K562 (cell line): Measurements from ENCODE around the gene GTPBP6. TPM values are rescaled to one million over a fixed set of nuclear protein-coding genes. Genes with fewer than 3 reads are reported as not detected.
A peak's percentile ranks its signal among the peaks of the same experiment; 100 is the strongest.

ENCODE experiments used
- ARID2 ChIP-seq: fragments of 450-650 bp; IDR thresholded peaks from 2 replicates; pipeline ENCODE4 v1.6.1; 2017; ENCODE audit warnings: antibody characterized with exemption, mild to moderate bottlenecking
- BCOR ChIP-seq: fragments of 450-650 bp; IDR thresholded peaks from 2 replicates; pipeline ENCODE4 v1.6.1; 2016
- GTF2A2 ChIP-seq: IDR thresholded peaks from 2 replicates; pipeline ENCODE4 v1.6.1; 2016; ENCODE audit warnings: mild to moderate bottlenecking, missing genetic modification characterization, missing compliant biosample characterization
- ILF3 ChIP-seq: fragments of 450-650 bp; IDR thresholded peaks from 2 replicates; pipeline ENCODE4 v1.6.1; 2018; ENCODE audit warnings: antibody characterized with exemption, mild to moderate bottlenecking, moderate library complexity, borderline replicate concordance
- L3MBTL2 ChIP-seq: fragments of 450-650 bp; IDR thresholded peaks from 2 replicates; pipeline ENCODE4 v1.6.1; 2016; ENCODE audit warnings: mild to moderate bottlenecking, moderate library complexity
- MYBL2 ChIP-seq, 2 experiments: fragments of 450-650 bp in 1 of 2; sonication (generic) in 1 of 2; formaldehyde crosslinking in 1 of 2; IDR thresholded peaks; 2 replicates each; pipeline versions ENCODE4 v1.6.1 to v1.8.1; 2017 to 2022; ENCODE audit warnings: borderline replicate concordance in 1 of 2, inconsistent platforms in 1 of 2, low read depth in 1 of 2, mild to moderate bottlenecking in 1 of 2, missing genetic modification reagents in 1 of 2, moderate library complexity in 1 of 2
- PCBP1 ChIP-seq: fragments of 200-400 bp; formaldehyde crosslinking; IDR thresholded peaks from 2 replicates; pipeline ENCODE4 v1.6.1; 2018; ENCODE audit warnings: mild to moderate bottlenecking, low read depth, low read length; ENCODE audit not compliant: poor library complexity, severe bottlenecking
- POU5F1 ChIP-seq: fragments of 150-350 bp; IDR thresholded peaks from 2 replicates; pipeline ENCODE4 v1.6.1; 2014; ENCODE audit warnings: borderline replicate concordance, low read length, low read depth, mild to moderate bottlenecking; ENCODE audit not compliant: partially characterized antibody
- RBBP5 ChIP-seq: fragments of 200-600 bp; sonication (generic); IDR thresholded peaks from 2 replicates; pipeline ENCODE4 v1.6.1; 2012; ENCODE audit warnings: borderline replicate concordance, mild to moderate bottlenecking, low read length, control low read depth, inconsistent platforms; ENCODE audit not compliant: insufficient read depth, poor library complexity, severe bottlenecking
- SPI1 ChIP-seq: IDR thresholded peaks from 2 replicates; pipeline ENCODE4 v1.6.1; 2011; ENCODE audit warnings: low read depth, low read length, control low read depth, borderline replicate concordance
- TBL1XR1 ChIP-seq, 2 experiments: IDR thresholded peaks; 2 replicates each; pipeline ENCODE4 v1.6.1; 2012; ENCODE audit warnings: improper control_type of control experiment in 2 of 2, low read length in 2 of 2, mild to moderate bottlenecking in 1 of 2
- ZFX ChIP-seq: sonication (generic); formaldehyde crosslinking; IDR thresholded peaks from 2 replicates; pipeline ENCODE4 v1.8.0; 2022; ENCODE audit warnings: mild to moderate bottlenecking, missing genetic modification reagents, moderate library complexity
- ZKSCAN8 ChIP-seq: fragments of 200-800 bp; sonication (Bioruptor generic); IDR thresholded peaks from 2 replicates; pipeline ENCODE4 v1.6.1; 2016; ENCODE audit warnings: missing genetic modification characterization, missing compliant biosample characterization
- ZNF12 ChIP-seq: sonication (generic); formaldehyde crosslinking; IDR thresholded peaks from 2 replicates; pipeline ENCODE4 v1.4.0; 2020; ENCODE audit warnings: mild to moderate bottlenecking, missing genetic modification reagents
- ZNF263 ChIP-seq: sonication (generic); formaldehyde crosslinking; IDR thresholded peaks from 2 replicates; pipeline ENCODE4 v1.8.0; 2022; ENCODE audit warnings: mild to moderate bottlenecking, missing genetic modification reagents, borderline replicate concordance
- polyA plus RNA-seq, 8 experiments: library from polyadenylated mRNA; depleted of rRNA in 4 of 8; stranded (reverse) in 5 of 8; unstranded in 3 of 8; fragments of >200 nt; fragmentation: Nextera tagmentation in 2 of 8; fragmentation: Illumina TruSeq in 1 of 8; extraction: Ambion mirVana in 2 of 8; extraction: Trizol in 1 of 8; gene quantifications; 2 replicates each; pipeline versions ENCODE4 v1.2.1 to v1.2.3, GENCODE V29; 2011 to 2014; ENCODE audit warnings: inconsistent platforms in 1 of 8, missing spikeins in 1 of 8
- total RNA-seq, 7 experiments: library from RNA; depleted of rRNA in 6 of 7; stranded (reverse); fragments of >200 nt in 6 of 7; fragmentation: Illumina TruSeq in 2 of 7; extraction: Trizol in 2 of 7; gene quantifications; 2 replicates each; pipeline versions ENCODE4 v1.2.1 to v1.2.3, GENCODE V29; 2011 to 2021; ENCODE audit warnings: low replicate concordance in 1 of 7
- TF ChIP-seq, protein P1 (sequence below): sonication (generic); formaldehyde crosslinking; IDR thresholded peaks from 2 replicates; pipeline ENCODE4 v1.4.0; 2020; ENCODE audit warnings: mild to moderate bottlenecking, missing genetic modification reagents
- TF ChIP-seq, protein P2 (sequence below): fragments of 200-800 bp; sonication (Bioruptor generic); IDR thresholded peaks from 2 replicates; pipeline ENCODE4 v1.6.1; 2017; ENCODE audit warnings: missing genetic modification characterization, missing compliant biosample characterization
- TF ChIP-seq, protein P3 (sequence below): sonication (generic); IDR thresholded peaks from 2 replicates; pipeline ENCODE4 v1.6.1; 2016
- TF ChIP-seq, protein P4 (sequence below): fragments of 450-650 bp; IDR thresholded peaks from 2 replicates; pipeline ENCODE4 v1.7.0; 2016; ENCODE audit warnings: borderline replicate concordance
- TF ChIP-seq, protein P5 (sequence below): fragments of 450-650 bp; formaldehyde crosslinking; IDR thresholded peaks from 2 replicates; pipeline ENCODE4 v1.4.0; 2022; ENCODE audit warnings: mild to moderate bottlenecking, moderate library complexity

The GTPBP6 gene
- total and polyA plus RNA-seq, 9 of the 15 experiments (the other 6 are each of a cell fraction or from before 2014, with no cell fraction given), result 0.24 to 35.2 (median 8.0) TPM

DNA sequence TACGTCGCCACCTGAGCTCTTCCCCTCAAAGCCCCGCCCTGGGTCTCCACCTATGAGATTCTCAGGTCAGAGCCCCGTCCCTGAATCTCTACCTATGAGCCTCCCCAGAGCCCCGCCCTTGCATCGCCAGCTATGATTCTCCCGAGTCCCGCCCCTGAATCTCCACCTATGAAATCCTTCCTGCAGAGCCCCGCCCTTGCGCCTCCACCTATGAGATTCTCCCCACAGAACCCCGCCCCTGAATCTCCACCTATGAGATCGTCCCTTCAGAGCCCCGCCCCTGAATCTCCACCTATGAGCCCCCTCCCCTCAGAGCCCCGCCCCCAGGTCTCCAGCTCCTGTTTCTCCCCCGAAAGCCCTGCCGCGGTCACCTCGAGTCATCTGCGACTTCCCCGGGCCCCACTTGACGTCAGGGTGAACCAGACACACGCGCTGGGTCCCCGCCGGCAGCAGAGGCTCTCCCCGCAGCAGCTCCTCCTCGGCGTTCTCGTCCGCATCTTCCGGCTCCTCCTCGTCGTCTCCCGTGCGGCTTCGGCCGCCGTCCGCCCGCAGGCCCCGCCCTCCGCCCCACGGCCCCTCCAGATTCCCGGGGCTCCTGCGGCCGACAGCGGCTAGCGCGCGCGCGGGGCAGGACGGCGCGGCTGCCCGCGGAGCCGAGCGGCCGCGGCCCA is 393 bp downstream of the GTPBP6 start (continued):
- TF ChIP-seq, protein P1, sequence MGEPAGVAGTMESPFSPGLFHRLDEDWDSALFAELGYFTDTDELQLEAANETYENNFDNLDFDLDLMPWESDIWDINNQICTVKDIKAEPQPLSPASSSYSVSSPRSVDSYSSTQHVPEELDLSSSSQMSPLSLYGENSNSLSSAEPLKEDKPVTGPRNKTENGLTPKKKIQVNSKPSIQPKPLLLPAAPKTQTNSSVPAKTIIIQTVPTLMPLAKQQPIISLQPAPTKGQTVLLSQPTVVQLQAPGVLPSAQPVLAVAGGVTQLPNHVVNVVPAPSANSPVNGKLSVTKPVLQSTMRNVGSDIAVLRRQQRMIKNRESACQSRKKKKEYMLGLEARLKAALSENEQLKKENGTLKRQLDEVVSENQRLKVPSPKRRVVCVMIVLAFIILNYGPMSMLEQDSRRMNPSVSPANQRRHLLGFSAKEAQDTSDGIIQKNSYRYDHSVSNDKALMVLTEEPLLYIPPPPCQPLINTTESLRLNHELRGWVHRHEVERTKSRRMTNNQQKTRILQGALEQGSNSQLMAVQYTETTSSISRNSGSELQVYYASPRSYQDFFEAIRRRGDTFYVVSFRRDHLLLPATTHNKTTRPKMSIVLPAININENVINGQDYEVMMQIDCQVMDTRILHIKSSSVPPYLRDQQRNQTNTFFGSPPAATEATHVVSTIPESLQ (CRISPR knock-in tag), result no peak
- no peak for TF ChIP-seq ILF3
- TF ChIP-seq, protein P2, sequence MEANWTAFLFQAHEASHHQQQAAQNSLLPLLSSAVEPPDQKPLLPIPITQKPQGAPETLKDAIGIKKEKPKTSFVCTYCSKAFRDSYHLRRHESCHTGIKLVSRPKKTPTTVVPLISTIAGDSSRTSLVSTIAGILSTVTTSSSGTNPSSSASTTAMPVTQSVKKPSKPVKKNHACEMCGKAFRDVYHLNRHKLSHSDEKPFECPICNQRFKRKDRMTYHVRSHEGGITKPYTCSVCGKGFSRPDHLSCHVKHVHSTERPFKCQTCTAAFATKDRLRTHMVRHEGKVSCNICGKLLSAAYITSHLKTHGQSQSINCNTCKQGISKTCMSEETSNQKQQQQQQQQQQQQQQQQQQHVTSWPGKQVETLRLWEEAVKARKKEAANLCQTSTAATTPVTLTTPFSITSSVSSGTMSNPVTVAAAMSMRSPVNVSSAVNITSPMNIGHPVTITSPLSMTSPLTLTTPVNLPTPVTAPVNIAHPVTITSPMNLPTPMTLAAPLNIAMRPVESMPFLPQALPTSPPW (CRISPR knock-in tag), result no peak
- TF ChIP-seq BCOR, result no peak
- TF ChIP-seq ZFX (CRISPR knock-in tag), result peak; percentile 79; the same call in 1 of the 2 replicates
- TF ChIP-seq MYBL2 (IDR thresholded peaks at IDR 0.05; ENCODE audit: low read depth), result no peak
- TF ChIP-seq MYBL2 (CRISPR knock-in tag; IDR thresholded peaks at IDR 0.05; ENCODE audit: borderline replicate concordance), result no peak
- TF ChIP-seq SPI1, result no peak
- TF ChIP-seq, protein P3, sequence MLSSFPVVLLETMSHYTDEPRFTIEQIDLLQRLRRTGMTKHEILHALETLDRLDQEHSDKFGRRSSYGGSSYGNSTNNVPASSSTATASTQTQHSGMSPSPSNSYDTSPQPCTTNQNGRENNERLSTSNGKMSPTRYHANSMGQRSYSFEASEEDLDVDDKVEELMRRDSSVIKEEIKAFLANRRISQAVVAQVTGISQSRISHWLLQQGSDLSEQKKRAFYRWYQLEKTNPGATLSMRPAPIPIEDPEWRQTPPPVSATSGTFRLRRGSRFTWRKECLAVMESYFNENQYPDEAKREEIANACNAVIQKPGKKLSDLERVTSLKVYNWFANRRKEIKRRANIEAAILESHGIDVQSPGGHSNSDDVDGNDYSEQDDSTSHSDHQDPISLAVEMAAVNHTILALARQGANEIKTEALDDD, result no peak
- no peak for TF ChIP-seq ARID2
- no peak for TF ChIP-seq POU5F1
- TF ChIP-seq GTF2A2 (tag), result no peak
- TF ChIP-seq L3MBTL2, result no peak; the same call in 1 of the 2 replicates
- TF ChIP-seq ZNF12, result no peak
- TF ChIP-seq, protein P4, sequence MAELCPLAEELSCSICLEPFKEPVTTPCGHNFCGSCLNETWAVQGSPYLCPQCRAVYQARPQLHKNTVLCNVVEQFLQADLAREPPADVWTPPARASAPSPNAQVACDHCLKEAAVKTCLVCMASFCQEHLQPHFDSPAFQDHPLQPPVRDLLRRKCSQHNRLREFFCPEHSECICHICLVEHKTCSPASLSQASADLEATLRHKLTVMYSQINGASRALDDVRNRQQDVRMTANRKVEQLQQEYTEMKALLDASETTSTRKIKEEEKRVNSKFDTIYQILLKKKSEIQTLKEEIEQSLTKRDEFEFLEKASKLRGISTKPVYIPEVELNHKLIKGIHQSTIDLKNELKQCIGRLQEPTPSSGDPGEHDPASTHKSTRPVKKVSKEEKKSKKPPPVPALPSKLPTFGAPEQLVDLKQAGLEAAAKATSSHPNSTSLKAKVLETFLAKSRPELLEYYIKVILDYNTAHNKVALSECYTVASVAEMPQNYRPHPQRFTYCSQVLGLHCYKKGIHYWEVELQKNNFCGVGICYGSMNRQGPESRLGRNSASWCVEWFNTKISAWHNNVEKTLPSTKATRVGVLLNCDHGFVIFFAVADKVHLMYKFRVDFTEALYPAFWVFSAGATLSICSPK, result no peak
- TF ChIP-seq, protein P5, sequence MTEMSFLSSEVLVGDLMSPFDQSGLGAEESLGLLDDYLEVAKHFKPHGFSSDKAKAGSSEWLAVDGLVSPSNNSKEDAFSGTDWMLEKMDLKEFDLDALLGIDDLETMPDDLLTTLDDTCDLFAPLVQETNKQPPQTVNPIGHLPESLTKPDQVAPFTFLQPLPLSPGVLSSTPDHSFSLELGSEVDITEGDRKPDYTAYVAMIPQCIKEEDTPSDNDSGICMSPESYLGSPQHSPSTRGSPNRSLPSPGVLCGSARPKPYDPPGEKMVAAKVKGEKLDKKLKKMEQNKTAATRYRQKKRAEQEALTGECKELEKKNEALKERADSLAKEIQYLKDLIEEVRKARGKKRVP (CRISPR knock-in tag), result no peak
- peak; percentile 31 for TF ChIP-seq RBBP5
- TF ChIP-seq TBL1XR1 (IDR thresholded peaks at IDR 0.05; ENCODE audit: low read length in 2 of 2), result no peak
- TF ChIP-seq PCBP1, result no peak
- no peak for TF ChIP-seq ZKSCAN8 (CRISPR knock-in tag)
- no peak for TF ChIP-seq ZNF263 (CRISPR knock-in tag)
